Measurements from ENCODE around the gene B3GALNT2. TPM values are rescaled to one million over a fixed set of nuclear protein-coding genes. Genes with fewer than 3 reads are reported as not detected.

The B3GALNT2 gene
- total RNA-seq, 1 donor from 2014 or later = 15.9 TPM

DNA sequence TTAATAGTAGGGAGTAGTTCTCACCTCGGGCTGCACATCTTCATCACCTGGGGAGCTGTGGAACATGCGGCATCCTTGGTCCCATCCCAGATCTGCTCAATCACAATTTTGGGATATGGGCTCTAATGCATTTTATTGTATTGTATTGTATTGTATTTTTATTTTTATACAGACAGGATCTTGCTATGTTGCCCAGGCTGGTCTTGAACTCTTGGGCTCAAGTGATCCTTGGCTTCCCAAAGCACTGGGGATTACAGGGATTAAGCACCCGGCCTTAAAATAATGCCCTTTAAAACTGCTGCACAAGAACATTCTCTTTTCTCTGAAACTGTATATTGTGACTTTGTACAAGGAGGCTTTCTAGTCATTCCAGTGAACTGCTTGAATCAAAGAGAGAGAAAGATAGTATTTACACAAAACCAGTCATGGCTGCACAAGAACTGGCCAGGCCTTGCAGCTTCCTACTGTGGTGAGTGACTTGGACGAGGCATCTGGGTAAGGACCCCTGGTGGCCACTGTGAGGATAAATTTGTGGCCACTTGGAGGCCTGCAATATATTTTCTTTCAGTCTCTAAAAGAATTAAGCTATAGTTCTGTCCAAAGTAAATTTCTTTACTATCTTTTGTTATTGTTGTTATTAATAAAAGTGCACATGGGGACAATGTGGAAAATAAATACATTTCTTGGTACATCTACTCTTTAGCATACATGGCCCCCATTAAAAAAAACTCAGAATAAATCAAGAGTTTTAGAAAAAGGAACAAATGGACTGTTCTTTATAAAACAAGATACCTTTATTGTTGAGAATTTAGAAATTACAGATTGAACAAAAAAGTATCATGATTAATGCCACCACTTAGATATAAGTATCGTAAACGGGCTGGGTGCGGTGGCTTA lies 89.0 kb downstream of the B3GALNT2 start:
- H3K4me1 Mint-ChIP-seq (ENCODE audit: unreplicated experiment) = peaks cover 5% of the 10 kb centered on the region
- peaks cover 4% of the 10 kb centered on the region for H3K27me3 Mint-ChIP-seq (ENCODE audit: unreplicated experiment)
- H3K4me3 Mint-ChIP-seq (ENCODE audit: unreplicated experiment) = no peak overlapping the region
- no peaks in the 10 kb centered on the region for H3K9me3 Mint-ChIP-seq (ENCODE audit: unreplicated experiment)
- peak; percentile 82 for TF ChIP-seq CTCF (IDR thresholded peaks at IDR 0.05; ENCODE audit: unreplicated experiment)
- no peak overlapping the region for H3K27ac Mint-ChIP-seq (ENCODE audit: unreplicated experiment)
- no peaks in the 10 kb centered on the region for H3K36me3 Mint-ChIP-seq (ENCODE audit: low read depth, unreplicated experiment)
- DNase-seq (ENCODE audit: low spot score) = peak; percentile 54

GRCh38 chr1:235411489-235412486 lies 92.5 kb downstream of the B3GALNT2 start:
- peak overlapping the region; percentile 51 for H3K4me3 Mint-ChIP-seq (ENCODE audit: unreplicated experiment)
- H3K4me1 Mint-ChIP-seq (ENCODE audit: unreplicated experiment) = no peaks in the 10 kb centered on the region
- H3K27me3 Mint-ChIP-seq (ENCODE audit: unreplicated experiment) = peaks cover 3% of the 10 kb centered on the region
- no peaks in the 10 kb centered on the region for H3K36me3 Mint-ChIP-seq (ENCODE audit: low read depth, unreplicated experiment)
- no peak overlapping the region for H3K27ac Mint-ChIP-seq (ENCODE audit: unreplicated experiment)
- DNase-seq (ENCODE audit: low spot score) = no peak
- H3K9me3 Mint-ChIP-seq (ENCODE audit: unreplicated experiment) = no peaks in the 10 kb centered on the region
- no peak for TF ChIP-seq CTCF (IDR thresholded peaks at IDR 0.05; ENCODE audit: unreplicated experiment)

- H3K9me3 Mint-ChIP-seq (ENCODE audit: unreplicated experiment) = no peaks in the 10 kb centered on the region
- no peaks in the 10 kb centered on the region for H3K4me1 Mint-ChIP-seq (ENCODE audit: unreplicated experiment)
- no peaks in the 10 kb centered on the region for H3K36me3 Mint-ChIP-seq (ENCODE audit: low read depth, unreplicated experiment)
- H3K27ac Mint-ChIP-seq (ENCODE audit: unreplicated experiment) = no peak overlapping the region
- TF ChIP-seq CTCF (IDR thresholded peaks at IDR 0.05; ENCODE audit: unreplicated experiment) = no peak
- no peak for DNase-seq (ENCODE audit: low spot score)
- peaks cover 3% of the 10 kb centered on the region for H3K27me3 Mint-ChIP-seq (ENCODE audit: unreplicated experiment)
- no peak overlapping the region for H3K4me3 Mint-ChIP-seq (ENCODE audit: unreplicated experiment)
Measured at GRCh38 chr1:235410467-235410866, 93.8 kb downstream of the B3GALNT2 start.

DNA sequence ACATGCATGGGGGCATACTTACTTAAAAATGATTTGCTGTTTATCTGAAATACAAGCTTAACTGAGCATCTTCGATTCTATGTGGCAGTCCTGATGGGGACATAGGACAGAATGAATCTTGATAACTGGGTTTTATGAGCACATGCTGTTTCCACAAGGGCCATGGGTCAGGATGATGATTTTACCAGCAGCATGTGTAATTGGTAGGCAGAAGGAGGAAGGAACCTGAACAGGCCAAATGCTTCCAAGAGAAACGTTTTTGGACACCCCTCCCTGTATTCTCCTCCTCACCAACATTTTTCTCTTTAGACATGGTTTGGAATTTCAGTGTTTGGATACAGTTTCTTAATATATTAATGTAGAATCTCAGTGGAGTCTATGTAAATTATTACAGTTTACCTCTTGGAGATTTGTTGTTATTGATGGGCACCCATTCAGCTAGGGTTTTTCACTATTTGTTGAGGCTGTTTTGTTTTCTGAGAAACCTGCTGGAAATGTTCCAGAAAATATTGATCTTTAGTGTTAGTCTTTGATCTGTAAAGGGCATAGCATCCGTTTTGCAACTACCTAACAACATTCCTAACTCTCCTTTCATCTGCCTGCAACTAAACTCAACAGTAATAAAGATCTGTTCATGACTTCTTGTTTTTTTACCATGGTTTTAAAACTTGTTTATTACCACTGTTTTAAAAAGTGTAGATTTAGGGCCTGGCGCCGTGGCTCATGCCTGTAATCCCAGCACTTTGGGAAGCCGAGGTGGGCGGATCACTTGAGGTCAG lies 95.0 kb downstream of the B3GALNT2 start:
- Mint-ChIP-seq H3K4me3 (ENCODE audit: unreplicated experiment) (no peak overlapping the region), H3K27me3 (ENCODE audit: unreplicated experiment) (peaks cover 3% of the 10 kb centered on the region), H3K9me3 (ENCODE audit: unreplicated experiment) (no peaks in the 10 kb centered on the region), H3K27ac (ENCODE audit: unreplicated experiment) (no peak overlapping the region), H3K36me3 (ENCODE audit: low read depth, unreplicated experiment) (no peaks in the 10 kb centered on the region), H3K4me1 (ENCODE audit: unreplicated experiment) (no peaks in the 10 kb centered on the region)
- no peak for TF ChIP-seq CTCF (IDR thresholded peaks at IDR 0.05; ENCODE audit: unreplicated experiment)
- no peak for DNase-seq (ENCODE audit: low spot score)

All from endothelial cell (in vitro differentiated cells).